ENCODE measurements around the gene BACH1. TPM values are rescaled to one million over a fixed set of nuclear protein-coding genes. Genes with fewer than 3 reads are reported as not detected.

The BACH1 gene
- total and polyA plus RNA-seq, 2 experiments from 2014 or later: 23.9 to 52.7 TPM

DNA sequence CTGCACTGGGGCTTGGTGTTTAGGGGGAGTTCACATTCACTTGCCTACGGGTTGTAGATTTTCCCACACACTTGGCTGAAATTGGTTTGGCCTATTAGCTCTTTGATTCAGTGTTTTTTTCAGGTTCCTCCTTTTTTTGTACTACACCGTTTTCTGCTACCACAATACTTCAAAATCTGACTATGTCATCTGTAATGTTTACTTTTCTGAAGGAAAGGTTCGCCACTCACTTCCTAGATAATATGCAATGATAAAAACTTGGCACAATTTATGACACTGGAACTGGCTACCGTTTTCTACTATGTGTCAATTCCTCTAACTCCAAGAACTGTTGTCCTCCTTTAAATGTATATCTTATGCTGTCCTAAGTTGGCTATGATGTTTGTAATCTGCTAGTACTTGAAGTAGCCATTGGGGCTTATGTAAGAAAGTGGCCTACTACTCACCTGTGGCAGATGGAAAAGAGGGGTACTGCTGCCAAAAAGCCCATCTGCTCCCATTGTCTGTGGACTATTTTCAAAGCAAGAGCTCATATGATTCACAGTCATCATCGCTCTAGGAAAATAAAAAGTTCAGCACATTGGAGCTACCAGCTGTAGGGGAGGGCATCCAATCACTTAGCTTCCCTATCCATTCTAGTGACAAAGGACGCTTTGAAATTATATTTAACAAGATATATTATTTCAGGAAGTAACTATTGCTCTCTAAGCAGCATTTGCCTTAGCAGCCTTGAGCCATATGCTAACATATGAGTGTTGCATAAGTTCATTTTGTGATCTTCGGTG lies 42.4 kb upstream of the BACH1 start:
- Histone ChIP-seq H3K27me3 (replicated peaks; ENCODE audit: insufficient read depth) (no peaks in the 10 kb centered on the region), H3K9me3 (ENCODE audit: low read depth) (no peaks in the 10 kb centered on the region), H3K9me2 (ENCODE audit: insufficient read depth) (no peaks in the 10 kb centered on the region), H3K79me2 (ENCODE audit: insufficient read depth) (no peaks in the 10 kb centered on the region), H3K36me3 (ENCODE audit: low read depth) (no peaks in the 10 kb centered on the region), H3K4me3 (no peak overlapping the region), H4K20me1 (ENCODE audit: insufficient read depth) (no peaks in the 10 kb centered on the region), H3K9ac (no peak overlapping the region), H2AFZ (no peak overlapping the region), H3K4me2 (ENCODE audit: unreplicated experiment) (no peak overlapping the region), H3K27ac (no peak overlapping the region), H3F3A (ENCODE audit: insufficient read depth) (peaks cover 17% of the 10 kb centered on the region), H3K4me1 (ENCODE audit: insufficient read depth) (peaks cover 24% of the 10 kb centered on the region)
- in situ Hi-C loops (cut with MboI): no loop called here
- no peak for DNase-seq
- WGBS, 2 experiments (ENCODE audit: low coverage in 1 of 2, low lambda C conversion rate in 2 of 2, missing lambda C conversion rate in 2 of 2): 67 to 69% methylated on average over 7 of the region's 7 CpGs
- TF ChIP-seq EZH2 (IDR thresholded peaks at IDR 0.05; ENCODE audit: insufficient read depth, poor library complexity, severe bottlenecking): no peak
- no peak for TF ChIP-seq EZH2phosphoT487 (IDR thresholded peaks at IDR 0.05; ENCODE audit: insufficient read depth, low read depth)

GRCh38 chr21:29257701-29258100 lies 41.0 kb upstream of the BACH1 start:
- no peak for TF ChIP-seq EZH2 (IDR thresholded peaks at IDR 0.05; ENCODE audit: insufficient read depth, poor library complexity, severe bottlenecking)
- TF ChIP-seq EZH2phosphoT487 (IDR thresholded peaks at IDR 0.05; ENCODE audit: insufficient read depth, low read depth): no peak
- 95 to 97% methylated on average over 2 of the region's 2 CpGs for WGBS, 2 experiments (ENCODE audit: low coverage in 1 of 2, low lambda C conversion rate in 2 of 2, missing lambda C conversion rate in 2 of 2)
- peaks cover 17% of the 10 kb centered on the region for H3F3A ChIP-seq (ENCODE audit: insufficient read depth)
- H3K9ac ChIP-seq: no peak overlapping the region
- H4K20me1 ChIP-seq (ENCODE audit: insufficient read depth): no peaks in the 10 kb centered on the region
- no peaks in the 10 kb centered on the region for H3K9me3 ChIP-seq (ENCODE audit: low read depth)
- H3K4me2 ChIP-seq (ENCODE audit: unreplicated experiment): no peak overlapping the region
- no peak overlapping the region for H2AFZ ChIP-seq
- peaks cover 24% of the 10 kb centered on the region for H3K4me1 ChIP-seq (ENCODE audit: insufficient read depth)
- no peaks in the 10 kb centered on the region for H3K9me2 ChIP-seq (ENCODE audit: insufficient read depth)
- DNase-seq: peak; percentile 12
- no peaks in the 10 kb centered on the region for H3K27me3 ChIP-seq (replicated peaks; ENCODE audit: insufficient read depth)
- H3K36me3 ChIP-seq (ENCODE audit: low read depth): no peaks in the 10 kb centered on the region
- H3K79me2 ChIP-seq (ENCODE audit: insufficient read depth): no peaks in the 10 kb centered on the region
- in situ Hi-C loops (cut with MboI): no loop called here
- H3K27ac ChIP-seq: no peak overlapping the region
- no peak overlapping the region for H3K4me3 ChIP-seq

DNA sequence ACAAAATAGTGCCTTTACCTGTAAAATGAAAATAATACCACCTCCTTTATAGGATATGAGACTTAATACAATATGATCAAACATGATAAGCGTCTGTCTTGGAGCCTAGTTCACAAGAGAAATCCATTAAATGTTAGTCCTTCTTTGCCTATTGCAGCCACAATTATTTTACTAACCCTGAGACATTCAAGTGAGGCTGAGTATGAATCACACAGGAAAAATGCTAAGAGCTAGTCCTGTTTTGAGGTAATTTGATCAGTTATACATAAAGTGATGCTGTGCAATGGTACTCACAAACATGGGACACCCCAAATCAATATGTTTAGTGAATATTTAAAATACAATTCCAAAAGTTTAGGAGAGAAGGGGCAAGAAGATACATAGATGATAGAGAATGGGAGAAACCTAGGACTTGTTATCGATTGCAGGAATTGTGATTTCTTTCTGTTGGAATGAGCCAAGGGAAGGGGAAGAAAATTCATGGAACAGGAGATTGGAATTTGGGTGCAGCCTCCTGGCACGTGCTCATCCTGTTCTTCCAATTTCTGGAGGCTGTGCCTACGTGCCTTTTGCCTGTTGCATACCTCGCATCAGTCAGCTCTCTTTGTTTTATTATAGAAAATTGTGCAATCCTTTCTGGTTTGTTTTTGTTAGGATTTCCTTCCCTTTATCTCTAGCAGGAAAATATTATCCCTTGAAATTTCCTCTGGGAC lies 39.9 kb upstream of the BACH1 start:
- Histone ChIP-seq H3K4me2 (ENCODE audit: unreplicated experiment) (peak overlapping the region; percentile 80), H3K27me3 (replicated peaks; ENCODE audit: insufficient read depth) (no peaks in the 10 kb centered on the region), H3K9me3 (ENCODE audit: low read depth) (no peaks in the 10 kb centered on the region), H3K4me3 (peak overlapping the region; percentile 52), H2AFZ (peak overlapping the region; percentile 25), H3K27ac (peak overlapping the region; percentile 83), H3K9me2 (ENCODE audit: insufficient read depth) (no peaks in the 10 kb centered on the region), H3K79me2 (ENCODE audit: insufficient read depth) (no peaks in the 10 kb centered on the region), H4K20me1 (ENCODE audit: insufficient read depth) (no peaks in the 10 kb centered on the region), H3K4me1 (ENCODE audit: insufficient read depth) (peaks cover 24% of the 10 kb centered on the region), H3K36me3 (ENCODE audit: low read depth) (no peaks in the 10 kb centered on the region), H3K9ac (peak overlapping the region; percentile 40), H3F3A (ENCODE audit: insufficient read depth) (peaks cover 17% of the 10 kb centered on the region)
- in situ Hi-C loops (cut with MboI): no loop called here
- peak; percentile 84 for DNase-seq
- TF ChIP-seq EZH2phosphoT487 (IDR thresholded peaks at IDR 0.05; ENCODE audit: insufficient read depth, low read depth) (no peak), EZH2 (IDR thresholded peaks at IDR 0.05; ENCODE audit: insufficient read depth, poor library complexity, severe bottlenecking) (no peak)
- 19 to 20% methylated on average over 5 of the region's 5 CpGs for WGBS, 2 experiments (ENCODE audit: low coverage in 1 of 2, low lambda C conversion rate in 2 of 2, missing lambda C conversion rate in 2 of 2)

- Histone ChIP-seq H4K20me1 (ENCODE audit: insufficient read depth) (no peaks in the 10 kb centered on the region), H3F3A (ENCODE audit: insufficient read depth) (peaks cover 17% of the 10 kb centered on the region), H3K27ac (no peak overlapping the region), H3K9me3 (ENCODE audit: low read depth) (no peaks in the 10 kb centered on the region), H3K4me3 (no peak overlapping the region), H3K4me2 (ENCODE audit: unreplicated experiment) (no peak overlapping the region), H3K9me2 (ENCODE audit: insufficient read depth) (no peaks in the 10 kb centered on the region), H3K36me3 (ENCODE audit: low read depth) (no peaks in the 10 kb centered on the region), H3K27me3 (replicated peaks; ENCODE audit: insufficient read depth) (no peaks in the 10 kb centered on the region), H2AFZ (no peak overlapping the region), H3K4me1 (ENCODE audit: insufficient read depth) (peaks cover 24% of the 10 kb centered on the region), H3K79me2 (ENCODE audit: insufficient read depth) (no peaks in the 10 kb centered on the region), H3K9ac (no peak overlapping the region)
- DNase-seq: no peak
- TF ChIP-seq EZH2phosphoT487 (IDR thresholded peaks at IDR 0.05; ENCODE audit: insufficient read depth, low read depth) (no peak), EZH2 (IDR thresholded peaks at IDR 0.05; ENCODE audit: insufficient read depth, poor library complexity, severe bottlenecking) (no peak)
- in situ Hi-C loops (cut with MboI): no loop called here
- WGBS, 2 experiments (ENCODE audit: low coverage in 1 of 2, low lambda C conversion rate in 2 of 2, missing lambda C conversion rate in 2 of 2): 97% methylated on average over 2 of the region's 2 CpGs
These were observed 38.3 kb upstream of the BACH1 start for GRCh38 chr21:29260461-29260860.
